IPS-18c (cell line): ENCODE measurements around the gene P4HA1.
"Not testable (repeated sequence)": the region's sequence is repeated elsewhere in the genome, so short reads cannot be mapped to it uniquely, and the experiment has no call there.

Experiments
- H3K4me3 ChIP-seq: 2 replicates; pipeline ENCODE4 v1.7.0; 2013; ENCODE audit warnings: low read depth, mild to moderate bottlenecking, low read length, moderate library complexity; ENCODE audit not compliant: insufficient read depth
- H3K9me3 ChIP-seq: one replicate; pipeline ENCODE4 v1.6.1; 2013; ENCODE audit warnings: mild to moderate bottlenecking, low read length, moderate library complexity; ENCODE audit not compliant: control insufficient read depth, insufficient read depth

P4HA1 gene

DNA sequence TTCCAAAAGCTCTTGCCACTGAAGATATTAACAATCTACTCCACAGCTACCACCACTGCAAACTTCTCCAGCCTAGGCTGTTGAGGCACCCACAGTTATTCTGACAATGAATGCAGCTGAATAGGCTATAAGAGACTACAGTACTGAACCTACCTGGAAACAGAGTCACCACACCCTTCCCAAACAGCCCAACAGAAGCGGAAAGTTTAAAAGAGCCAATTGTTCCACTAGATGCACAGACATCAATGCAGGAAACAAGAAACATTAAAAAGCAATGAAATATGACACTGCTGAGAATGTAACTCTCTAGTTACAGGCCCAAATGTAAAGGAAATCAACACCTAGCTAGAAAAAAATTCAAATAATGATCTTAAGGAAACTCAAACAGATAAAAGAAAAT is 77.6 kb downstream of the P4HA1 start:
- Histone ChIP-seq H3K4me3 (no peak overlapping the region), H3K9me3 (peaks cover 3% of the 10 kb centered on the region)

- H3K9me3 ChIP-seq = peaks cover 3% of the 10 kb centered on the region
- H3K4me3 ChIP-seq = no peak overlapping the region
Observed at GRCh38 chr10:73018632-73019031, 78.0 kb downstream of the P4HA1 start.

DNA sequence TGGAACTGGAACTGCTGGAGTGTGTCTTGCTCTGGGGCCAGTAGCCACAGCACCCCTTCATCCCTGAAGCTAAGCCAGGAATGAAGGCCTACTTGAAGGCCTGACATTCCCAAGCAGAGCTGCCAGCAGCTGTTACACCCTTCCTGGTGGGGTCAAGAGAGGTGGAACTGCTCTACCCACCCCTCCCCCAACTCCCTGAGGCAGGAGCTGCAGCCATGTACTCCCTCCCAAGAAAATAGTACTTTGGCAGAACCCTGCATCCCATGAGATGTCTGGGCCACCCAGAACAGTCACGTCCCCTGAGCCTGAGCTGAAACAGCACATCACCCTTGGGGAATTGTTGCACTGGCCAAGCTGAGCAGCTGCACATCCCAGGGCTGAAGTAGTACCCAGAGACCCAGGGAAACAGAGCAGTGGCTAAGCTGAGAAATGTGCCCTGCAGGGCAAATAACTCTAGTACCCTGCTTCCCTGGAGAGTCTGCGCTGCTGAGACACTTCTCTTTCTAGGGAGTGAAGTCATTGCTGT is 78.6 kb downstream of the P4HA1 start:
- H3K4me3 ChIP-seq = no peak overlapping the region; the same call in 1 of the 2 replicates
- H3K9me3 ChIP-seq = peaks cover 3% of the 10 kb centered on the region

GRCh38 chr10:73015779-73016178 is 80.9 kb downstream of the P4HA1 start:
- Histone ChIP-seq H3K4me3 (no peak overlapping the region), H3K9me3 (no peaks in the 10 kb centered on the region)

- Histone ChIP-seq H3K9me3 (no peaks in the 10 kb centered on the region), H3K4me3 (no peak overlapping the region)
Observed at GRCh38 chr10:73003822-73004221, 92.8 kb downstream of the P4HA1 start.

GRCh38 chr10:73000973-73001372 is 95.7 kb downstream of the P4HA1 start:
- Histone ChIP-seq H3K9me3 (no peaks in the 10 kb centered on the region), H3K4me3 (no peak overlapping the region)

GRCh38 chr10:72997099-72997498 is 99.6 kb downstream of the P4HA1 start:
- no peaks in the 10 kb centered on the region for H3K9me3 ChIP-seq
- no peak overlapping the region for H3K4me3 ChIP-seq

DNA sequence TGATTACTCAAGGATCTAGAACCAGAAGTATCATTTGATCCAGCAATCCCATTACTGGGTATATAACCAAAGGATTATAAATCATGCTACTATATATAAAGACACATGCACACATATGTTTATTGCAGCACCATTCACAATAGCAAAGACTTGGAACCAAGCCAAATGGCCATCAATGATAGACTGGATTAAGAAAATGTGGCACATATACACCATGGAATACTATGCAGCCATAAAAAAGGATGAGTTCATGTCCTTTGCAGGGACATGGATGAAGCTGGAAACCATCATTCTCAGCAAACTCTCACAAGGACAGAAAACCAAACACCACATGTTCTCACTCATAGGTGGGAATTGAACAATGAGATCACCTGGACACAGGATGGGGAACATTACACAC is 101.2 kb downstream of the P4HA1 start:
- not testable (repeated sequence) for H3K9me3 ChIP-seq, H3K4me3 ChIP-seq

DNA sequence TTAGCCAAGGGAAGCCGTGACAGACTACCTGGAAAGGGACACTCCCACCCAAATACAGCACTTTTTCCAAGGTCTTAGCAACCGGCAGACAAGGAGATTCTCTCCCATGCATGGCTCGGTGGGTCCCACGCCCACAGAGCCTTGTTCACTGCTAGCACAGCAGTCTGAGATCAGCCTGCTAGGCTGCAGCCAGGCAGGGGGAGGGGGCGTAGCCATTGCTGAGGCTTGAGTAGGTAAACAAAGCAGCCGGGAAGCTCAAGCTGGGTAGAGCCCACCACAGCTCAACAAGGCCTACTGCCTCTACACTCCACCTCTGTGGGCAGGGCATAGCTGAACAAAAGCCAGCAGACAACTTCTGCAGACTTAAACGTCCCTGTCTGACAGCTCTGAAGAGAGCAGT is 106.9 kb downstream of the P4HA1 start:
- H3K4me3 ChIP-seq, H3K9me3 ChIP-seq: not testable (repeated sequence)

DNA sequence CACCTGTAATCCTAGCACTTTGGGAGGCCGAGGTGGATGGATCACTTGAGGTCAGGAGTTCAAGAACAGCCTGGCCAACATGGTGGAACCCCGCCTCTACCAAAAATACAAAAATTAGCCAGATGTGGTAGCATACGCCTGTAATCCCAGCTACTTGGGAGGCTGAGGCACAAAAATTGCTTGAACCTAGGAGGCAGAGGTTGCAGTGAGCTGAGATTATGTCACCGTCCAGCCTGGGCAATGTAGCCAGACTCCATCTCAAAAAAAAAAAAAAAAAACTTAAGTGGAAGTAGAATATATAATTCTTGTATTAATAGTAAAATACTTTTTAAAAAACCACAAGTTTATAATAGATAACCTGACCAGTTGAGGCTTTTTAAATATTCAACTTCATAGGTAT is 112.0 kb downstream of the P4HA1 start:
- H3K9me3 ChIP-seq, H3K4me3 ChIP-seq: not testable (repeated sequence)

- H3K9me3 ChIP-seq = no peaks in the 10 kb centered on the region
Observed at GRCh38 chr10:72981882-72982529, 114.7 kb downstream of the P4HA1 start.

GRCh38 chr10:72981028-72981881 is 115.4 kb downstream of the P4HA1 start:
- no peak overlapping the region for H3K4me3 ChIP-seq
- peaks cover 3% of the 10 kb centered on the region for H3K9me3 ChIP-seq

More at GRCh38 chr10:72981882-72982529, 114.7 kb downstream of the P4HA1 start:
- H3K4me3 ChIP-seq = no peak overlapping the region

- Histone ChIP-seq H3K9me3 (peaks cover 3% of the 10 kb centered on the region), H3K4me3 (no peak overlapping the region)
Observed at GRCh38 chr10:72980348-72980747, 116.3 kb downstream of the P4HA1 start.

DNA sequence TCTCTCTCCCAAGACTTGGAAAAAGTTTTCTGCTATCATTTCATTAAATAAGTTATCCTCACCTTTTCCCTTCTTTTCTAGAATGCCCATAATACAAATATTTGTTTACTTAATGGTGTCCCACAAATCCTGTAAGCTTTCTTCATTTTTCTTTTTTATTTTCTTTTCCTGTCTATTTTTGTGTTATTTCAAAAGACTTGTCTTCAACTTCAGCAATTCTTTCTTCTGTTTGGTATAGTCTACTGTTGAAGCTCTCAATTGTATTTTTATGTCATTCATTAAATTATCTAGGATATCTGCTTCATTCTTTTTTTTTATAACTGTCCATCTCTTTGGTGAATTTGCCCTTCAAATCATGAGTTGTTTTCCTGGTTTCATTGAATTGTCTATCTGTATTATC is 117.0 kb downstream of the P4HA1 start:
- H3K9me3 ChIP-seq = peaks cover 3% of the 10 kb centered on the region
- H3K4me3 ChIP-seq = no peak overlapping the region

- H3K4me3 ChIP-seq = no peak overlapping the region
Observed at GRCh38 chr10:72976886-72977285, 119.8 kb downstream of the P4HA1 start.

More at GRCh38 chr10:72976886-72977285, 119.8 kb downstream of the P4HA1 start:
- H3K9me3 ChIP-seq = peaks cover 3% of the 10 kb centered on the region
